ENCODE results near the gene SBK2.

- TF ChIP-seq, protein P1, sequence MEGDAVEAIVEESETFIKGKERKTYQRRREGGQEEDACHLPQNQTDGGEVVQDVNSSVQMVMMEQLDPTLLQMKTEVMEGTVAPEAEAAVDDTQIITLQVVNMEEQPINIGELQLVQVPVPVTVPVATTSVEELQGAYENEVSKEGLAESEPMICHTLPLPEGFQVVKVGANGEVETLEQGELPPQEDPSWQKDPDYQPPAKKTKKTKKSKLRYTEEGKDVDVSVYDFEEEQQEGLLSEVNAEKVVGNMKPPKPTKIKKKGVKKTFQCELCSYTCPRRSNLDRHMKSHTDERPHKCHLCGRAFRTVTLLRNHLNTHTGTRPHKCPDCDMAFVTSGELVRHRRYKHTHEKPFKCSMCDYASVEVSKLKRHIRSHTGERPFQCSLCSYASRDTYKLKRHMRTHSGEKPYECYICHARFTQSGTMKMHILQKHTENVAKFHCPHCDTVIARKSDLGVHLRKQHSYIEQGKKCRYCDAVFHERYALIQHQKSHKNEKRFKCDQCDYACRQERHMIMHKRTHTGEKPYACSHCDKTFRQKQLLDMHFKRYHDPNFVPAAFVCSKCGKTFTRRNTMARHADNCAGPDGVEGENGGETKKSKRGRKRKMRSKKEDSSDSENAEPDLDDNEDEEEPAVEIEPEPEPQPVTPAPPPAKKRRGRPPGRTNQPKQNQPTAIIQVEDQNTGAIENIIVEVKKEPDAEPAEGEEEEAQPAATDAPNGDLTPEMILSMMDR (IDR thresholded peaks at IDR 0.05; ENCODE audit: low read depth, low read length), result no peak
- TF ChIP-seq POLR2A (IDR thresholded peaks at IDR 0.05; ENCODE audit: extremely low read depth, insufficient read length) (no peak), MAX (IDR thresholded peaks at IDR 0.05; ENCODE audit: low read depth, low read length) (no peak)
These were observed 5.4 kb upstream of the SBK2 start for GRCh38 chr19:55542292-55542855.

Data from NB4 (cell line).